Peyer's patch (tissue), 4 donors: Measurements from ENCODE around the gene ADAMTS16. TPM values are rescaled to one million over a fixed set of nuclear protein-coding genes. Genes with fewer than 3 reads are reported as not detected.

Experiments
- DNase-seq, 3 donors: peaks; one replicate each; pipeline ENCODE4 v3.0.0-alpha.2; 2017 to 2019
- H3K27ac ChIP-seq, 4 donors: fragments of 200-600 bp; sonication (generic); one replicate each; pipeline ENCODE4 v1.5.1; 2016 to 2019
- H3K27me3 ChIP-seq, 2 donors: fragments of 200-600 bp; sonication (generic); one replicate each; pipeline ENCODE4 v1.5.1; 2019
- H3K36me3 ChIP-seq, 3 donors: fragments of 200-600 bp; sonication (generic); one replicate each; pipeline ENCODE4 v1.5.1; 2016 to 2019
- H3K4me1 ChIP-seq, 4 donors: fragments of 200-600 bp; sonication (generic); one replicate each; pipeline ENCODE4 v1.5.1; 2016 to 2019
- H3K4me3 ChIP-seq, 4 donors: fragments of 200-600 bp; sonication (generic); 1 replicate in 3 of 4; 2 replicates in 1 of 4; pipeline ENCODE4 v1.5.1; 2016 to 2019; ENCODE audit warnings: mild to moderate bottlenecking in 1 of 4
- H3K9me3 ChIP-seq, 4 donors: fragments of 200-600 bp; sonication (generic); one replicate each; pipeline ENCODE4 v1.5.1; 2016 to 2019; ENCODE audit warnings: mild to moderate bottlenecking in 1 of 4
- CTCF ChIP-seq, 6 experiments: fragments of 450-650 bp in 4 of 6; fragments of 200-600 bp in 2 of 6; sonication (generic) in 1 of 6; IDR thresholded peaks; one replicate each; pipeline ENCODE4 v1.5.1; 2017 to 2019; ENCODE audit warnings: antibody characterized with exemption in 6 of 6, mild to moderate bottlenecking in 3 of 6, moderate library complexity in 1 of 6
- POLR2A ChIP-seq, 2 donors: fragments of 450-650 bp; IDR thresholded peaks; one replicate each; pipeline ENCODE4 v1.5.1; 2017; ENCODE audit warnings: antibody characterized with exemption in 2 of 2, mild to moderate bottlenecking in 2 of 2, moderate library complexity in 2 of 2
- total RNA-seq, 4 donors: library from RNA; depleted of rRNA; stranded (reverse); fragments of >200 nt; gene quantifications; one replicate each; pipeline ENCODE4 v1.1.0, GENCODE V29; 2016

Gene ADAMTS16
- total RNA-seq, 4 donors from 2014 or later = 1.7 TPM; not detected in 3

- Histone ChIP-seq H3K9me3 (no peaks in the 10 kb centered on the region), H3K27ac (no peak overlapping the region), H3K4me3 (no peak overlapping the region), H3K27me3 (no peaks in the 10 kb centered on the region), H3K4me1 (no peaks in the 10 kb centered on the region), H3K36me3 (no peaks in the 10 kb centered on the region)
- DNase-seq = no peak
- TF ChIP-seq POLR2A (IDR thresholded peaks at IDR 0.05) = no peak
- no peak for TF ChIP-seq CTCF (IDR thresholded peaks at IDR 0.05)
These were observed 212.5 kb downstream of the ADAMTS16 start for GRCh38 chr5:5352675-5353074.

- TF ChIP-seq POLR2A (IDR thresholded peaks at IDR 0.05) (no peak), CTCF (IDR thresholded peaks at IDR 0.05) (no peak)
- no peaks in the 10 kb centered on the region for H3K4me1 ChIP-seq
- H3K4me3 ChIP-seq = no peak overlapping the region
- no peak overlapping the region for H3K27ac ChIP-seq
- no peaks in the 10 kb centered on the region for H3K36me3 ChIP-seq
- no peak for DNase-seq
- H3K9me3 ChIP-seq = no peaks in the 10 kb centered on the region
- H3K27me3 ChIP-seq = no peaks in the 10 kb centered on the region
These were observed 213.6 kb downstream of the ADAMTS16 start for GRCh38 chr5:5353681-5354080.

GRCh38 chr5:5356765-5357164 lies 216.6 kb downstream of the ADAMTS16 start:
- no peak overlapping the region for H3K4me3 ChIP-seq
- DNase-seq = no peak
- H3K9me3 ChIP-seq = no peaks in the 10 kb centered on the region
- no peaks in the 10 kb centered on the region for H3K4me1 ChIP-seq
- no peak overlapping the region for H3K27ac ChIP-seq
- H3K27me3 ChIP-seq = no peaks in the 10 kb centered on the region
- TF ChIP-seq POLR2A (IDR thresholded peaks at IDR 0.05) (no peak), CTCF (IDR thresholded peaks at IDR 0.05) (no peak)
- no peaks in the 10 kb centered on the region for H3K36me3 ChIP-seq

GRCh38 chr5:5359618-5360017 lies 219.5 kb downstream of the ADAMTS16 start:
- H3K27ac ChIP-seq = no peak overlapping the region
- H3K4me1 ChIP-seq = no peaks in the 10 kb centered on the region
- H3K4me3 ChIP-seq = no peak overlapping the region
- no peak for DNase-seq
- H3K9me3 ChIP-seq = no peaks in the 10 kb centered on the region
- no peaks in the 10 kb centered on the region for H3K27me3 ChIP-seq
- TF ChIP-seq CTCF (IDR thresholded peaks at IDR 0.05) (no peak), POLR2A (IDR thresholded peaks at IDR 0.05) (no peak)
- no peaks in the 10 kb centered on the region for H3K36me3 ChIP-seq

- no peaks in the 10 kb centered on the region for H3K36me3 ChIP-seq
- no peaks in the 10 kb centered on the region for H3K27me3 ChIP-seq
- H3K27ac ChIP-seq = no peak overlapping the region
- H3K4me3 ChIP-seq = no peak overlapping the region
- no peak for DNase-seq
- no peaks in the 10 kb centered on the region for H3K4me1 ChIP-seq
- no peak for TF ChIP-seq CTCF (IDR thresholded peaks at IDR 0.05)
- no peak for TF ChIP-seq POLR2A (IDR thresholded peaks at IDR 0.05)
- no peaks in the 10 kb centered on the region for H3K9me3 ChIP-seq
These were observed 220.3 kb downstream of the ADAMTS16 start for GRCh38 chr5:5360363-5360940.
